DLD1 (cell line): Measurements from ENCODE around the gene C6orf141.

Experiments
- in situ Hi-C: cut with HindIII; loops from 2 replicates; pipeline ENCODE4 v1.10.0; 2017; ENCODE audit warnings: low sequenced_read_pairs

C6orf141 gene

GRCh38 chr6:49550492-49551077 lies at the start of gene C6orf141:
TSS of gene C6orf141 (plus strand) at chr6:49550668. CDS start at chr6:49550793, 125 bp downstream.
- in situ Hi-C loops, result no loop called here

GRCh38 chr6:49504666-49505065 lies 45.8 kb upstream of the C6orf141 start:
- in situ Hi-C loops, result no loop called here

- in situ Hi-C loops, result no loop called here
Measured at GRCh38 chr6:49506569-49507111, 43.8 kb upstream of the C6orf141 start.

GRCh38 chr6:49509342-49509741 lies 41.1 kb upstream of the C6orf141 start:
- in situ Hi-C loops, result no loop called here

GRCh38 chr6:49513153-49513989 lies 37.1 kb upstream of the C6orf141 start:
- in situ Hi-C loops, result no loop called here

- in situ Hi-C loops, result no loop called here
Measured at GRCh38 chr6:49514571-49515484, 35.6 kb upstream of the C6orf141 start.

- in situ Hi-C loops, result no loop called here
Measured at GRCh38 chr6:49515485-49516146, 34.9 kb upstream of the C6orf141 start.

- in situ Hi-C loops, result no loop called here
Measured at GRCh38 chr6:49516147-49516505, 34.3 kb upstream of the C6orf141 start.

- in situ Hi-C loops, result no loop called here
Measured at GRCh38 chr6:49517919-49518318, 32.5 kb upstream of the C6orf141 start.

- in situ Hi-C loops, result no loop called here
Measured at GRCh38 chr6:49519660-49520059, 30.8 kb upstream of the C6orf141 start.

- in situ Hi-C loops, result no loop called here
Measured at GRCh38 chr6:49522710-49523593, 27.5 kb upstream of the C6orf141 start.

- in situ Hi-C loops, result no loop called here
Measured at GRCh38 chr6:49523901-49524300, 26.6 kb upstream of the C6orf141 start.

GRCh38 chr6:49524541-49524940 lies 25.9 kb upstream of the C6orf141 start:
- in situ Hi-C loops, result no loop called here

GRCh38 chr6:49526598-49526997 lies 23.9 kb upstream of the C6orf141 start:
- in situ Hi-C loops, result no loop called here

- in situ Hi-C loops, result no loop called here
Measured at GRCh38 chr6:49527320-49527719, 23.1 kb upstream of the C6orf141 start.

- in situ Hi-C loops, result no loop called here
Measured at GRCh38 chr6:49528571-49528970, 21.9 kb upstream of the C6orf141 start.

GRCh38 chr6:49530141-49530776 lies 20.2 kb upstream of the C6orf141 start:
- in situ Hi-C loops, result no loop called here

- in situ Hi-C loops, result no loop called here
Measured at GRCh38 chr6:49531774-49532569, 18.5 kb upstream of the C6orf141 start.
